GM12891 (cell line): ENCODE measurements around the gene SH3TC2.

Source experiments
- PAX5 ChIP-seq: IDR thresholded peaks from 2 replicates; pipeline ENCODE4 v1.6.1; 2011; ENCODE audit warnings: low read length, moderate library complexity, mild to moderate bottlenecking; ENCODE audit not compliant: insufficient read depth, severe bottlenecking
- POLR2A ChIP-seq: IDR thresholded peaks from 2 replicates; pipeline ENCODE4 v1.6.1; 2011; ENCODE audit warnings: low read depth, low read length, control low read depth
- POLR2AphosphoS5 ChIP-seq: IDR thresholded peaks from 2 replicates; pipeline ENCODE4 v1.6.1; 2011; ENCODE audit warnings: low read depth, low read length, control low read depth
- POU2F2 ChIP-seq: IDR thresholded peaks from 2 replicates; pipeline ENCODE4 v1.6.1; 2011; ENCODE audit warnings: low read depth, mild to moderate bottlenecking, control low read depth, low read length, moderate library complexity
- SPI1 ChIP-seq: IDR thresholded peaks from 2 replicates; pipeline ENCODE4 v1.6.1; 2011; ENCODE audit warnings: low read depth, low read length, control low read depth
- TAF1 ChIP-seq: IDR thresholded peaks from 2 replicates; pipeline ENCODE4 v1.6.1; 2011; ENCODE audit warnings: low read depth, low read length, control low read depth

- TF ChIP-seq TAF1, result no peak
- TF ChIP-seq POLR2AphosphoS5, result no peak
- TF ChIP-seq POLR2A, result no peak
- no peak for TF ChIP-seq SPI1
- TF ChIP-seq POU2F2, result no peak
- TF ChIP-seq PAX5, result no peak
These were observed 16.5 kb downstream of the SH3TC2 start for GRCh38 chr5:149046196-149046829.
